H1 (cell line): Measurements from ENCODE around the gene DPYD. TPM values are rescaled to one million over a fixed set of nuclear protein-coding genes. Genes with fewer than 3 reads are reported as not detected.

Experiments used
- CTCF ChIA-PET: fragments of 300-600 bp; sonication (Branson Sonifier 250); formaldehyde crosslinking; loops from one replicate; lab custom pipeline; 2021; ENCODE audit not compliant: partially characterized antibody; lab: Charles Lee
- POLR2A ChIA-PET: fragments of 300-600 bp; sonication (Branson Sonifier 250); formaldehyde crosslinking; loops from one replicate; lab custom pipeline; 2021; ENCODE audit warnings: inconsistent platforms; ENCODE audit not compliant: partially characterized antibody; lab: Charles Lee
- DNase-seq, 2 experiments: peaks; one replicate each; pipeline versions ENCODE4 v3.0.0 to v3.0.0-alpha.2; 2010 to 2022; ENCODE audit warnings: low spot score in 2 of 2, low read depth in 1 of 2, mixed read lengths in 1 of 2
- FAIRE-seq: peaks from 2 replicates; lab custom pipeline; 2011; peaks lifted over from hg19 to GRCh38; lab: Jason Lieb, UNC
- H2AFZ ChIP-seq: 2 replicates; pipeline ENCODE4 v1.8.1; 2012; ENCODE audit warnings: low read length, inconsistent platforms
- H2AK5ac ChIP-seq: 2 replicates; pipeline ENCODE4 v1.6.1; 2013; ENCODE audit warnings: low read depth, low read length
- H2BK120ac ChIP-seq: replicated peaks from 2 replicates; pipeline ENCODE3; 2013; ENCODE audit warnings: low read depth, low read length, inconsistent platforms
- H2BK12ac ChIP-seq: 2 replicates; pipeline ENCODE4 v1.6.1; 2013; ENCODE audit warnings: low read depth, low read length
- H2BK15ac ChIP-seq: 2 replicates; pipeline ENCODE4 v1.6.1; 2013; ENCODE audit warnings: low read length
- H2BK20ac ChIP-seq: 2 replicates; pipeline ENCODE4 v1.6.1; 2013; ENCODE audit warnings: low read length
- H2BK5ac ChIP-seq: 2 replicates; pipeline ENCODE4 v1.6.1; 2013; ENCODE audit warnings: low read depth, low read length
- H3K14ac ChIP-seq: 2 replicates; pipeline ENCODE4 v1.6.1; 2013; ENCODE audit warnings: inconsistent platforms; ENCODE audit not compliant: insufficient read length
- H3K18ac ChIP-seq: 2 replicates; pipeline ENCODE4 v1.6.1; 2013; ENCODE audit warnings: low read length; ENCODE audit errors: extremely low read depth
- H3K23ac ChIP-seq: 2 replicates; pipeline ENCODE4 v1.6.1; 2013; ENCODE audit warnings: inconsistent platforms; ENCODE audit not compliant: insufficient read length
- H3K23me2 ChIP-seq: 2 replicates; pipeline ENCODE4 v1.6.1; 2013; ENCODE audit warnings: low read depth, low read length
- H3K27ac ChIP-seq: 2 replicates; pipeline ENCODE4 v1.6.1; 2011; ENCODE audit warnings: low read depth, low read length, inconsistent platforms
- H3K27me3 ChIP-seq, 4 experiments: replicated peaks in 1 of 4; 1 replicate in 1 of 4; 2 replicates in 3 of 4; pipeline versions ENCODE4 v1.6.1 to v1.8.1; 2011 to 2013; ENCODE audit warnings: low read length in 3 of 4, mild to moderate bottlenecking in 3 of 4, inconsistent platforms in 2 of 4, mixed read lengths in 2 of 4, moderate library complexity in 1 of 4; ENCODE audit not compliant: control insufficient read depth in 3 of 4, insufficient read depth in 3 of 4; ENCODE audit errors: extremely low read depth in 1 of 4
- H3K36me3 ChIP-seq, 4 experiments: 2 replicates each; pipeline versions ENCODE4 v1.6.1 to v1.8.1; 2011 to 2013; ENCODE audit warnings: mild to moderate bottlenecking in 4 of 4, low read length in 3 of 4, moderate library complexity in 2 of 4, control low read depth in 1 of 4, inconsistent platforms in 1 of 4; ENCODE audit not compliant: insufficient read depth in 4 of 4, control insufficient read depth in 2 of 4
- H3K4ac ChIP-seq: replicated peaks from 2 replicates; pipeline ENCODE3; 2013; ENCODE audit warnings: low read length, low read depth, mixed read lengths, inconsistent platforms; ENCODE audit not compliant: insufficient read length
- H3K4me1 ChIP-seq, 4 experiments: replicated peaks in 1 of 4; 1 replicate in 1 of 4; 2 replicates in 3 of 4; pipeline versions ENCODE4 v1.6.1 to v1.8.1; 2011 to 2013; ENCODE audit warnings: low read length in 3 of 4, inconsistent platforms in 2 of 4, mixed read lengths in 1 of 4; ENCODE audit not compliant: insufficient read depth in 4 of 4, control insufficient read depth in 3 of 4
- H3K4me2 ChIP-seq, 2 experiments: 2 replicates each; pipeline versions ENCODE4 v1.6.1 to v1.8.1; 2011 to 2013; ENCODE audit warnings: low read depth in 2 of 2, low read length in 2 of 2, control low read depth in 1 of 2, inconsistent platforms in 1 of 2, mild to moderate bottlenecking in 1 of 2; ENCODE audit not compliant: insufficient read depth in 1 of 2
- H3K4me3 ChIP-seq, 4 experiments: fragments of 200-600, 300-600 bp in 1 of 4; sonication (generic), shearing (Covaris generic), sonication (Bioruptor Twin) in 1 of 4; 2 replicates each; pipeline versions ENCODE4 v1.5.1 to v1.8.1; 2011 to 2016; ENCODE audit warnings: low read length in 4 of 4, low read depth in 3 of 4, control low read depth in 2 of 4, inconsistent platforms in 2 of 4, mild to moderate bottlenecking in 2 of 4, mixed read lengths in 1 of 4, moderate library complexity in 1 of 4; ENCODE audit not compliant: insufficient read depth in 2 of 4; ENCODE audit errors: extremely low read depth in 1 of 4
- H3K56ac ChIP-seq: replicated peaks from 2 replicates; pipeline ENCODE3; 2013; ENCODE audit warnings: low read depth, mild to moderate bottlenecking, mixed read lengths, low read length, inconsistent platforms; ENCODE audit not compliant: insufficient read length
- H3K79me1 ChIP-seq: 2 replicates; pipeline ENCODE4 v1.6.1; 2013; ENCODE audit warnings: low read depth, low read length, control low read depth
- H3K79me2 ChIP-seq, 2 experiments: 2 replicates each; pipeline versions ENCODE4 v1.6.1 to v1.8.1; 2012 to 2013; ENCODE audit warnings: low read length in 2 of 2, mild to moderate bottlenecking in 2 of 2, inconsistent platforms in 1 of 2; ENCODE audit not compliant: insufficient read depth in 2 of 2, control insufficient read depth in 1 of 2
- H3K9ac ChIP-seq, 4 experiments: replicated peaks in 1 of 4; 1 replicate in 1 of 4; 2 replicates in 3 of 4; pipeline versions ENCODE4 v1.6.1 to v1.8.1; 2011 to 2013; ENCODE audit warnings: low read depth in 3 of 4, low read length in 3 of 4, control low read depth in 2 of 4, mild to moderate bottlenecking in 2 of 4, moderate library complexity in 2 of 4, inconsistent platforms in 1 of 4; ENCODE audit errors: extremely low read depth in 1 of 4
- H3K9me3 ChIP-seq, 2 experiments: 2 replicates each; pipeline versions ENCODE4 v1.6.1 to v1.8.1; 2012 to 2013; ENCODE audit warnings: mild to moderate bottlenecking in 2 of 2, moderate library complexity in 2 of 2, control low read depth in 1 of 2, inconsistent platforms in 1 of 2, low read depth in 1 of 2, low read length in 1 of 2, mixed read lengths in 1 of 2; ENCODE audit not compliant: insufficient read depth in 2 of 2
- H4K20me1 ChIP-seq, 2 experiments: replicated peaks in 1 of 2; 2 replicates each; pipeline versions ENCODE3 to v1.8.1; 2011 to 2013; ENCODE audit warnings: inconsistent platforms in 2 of 2, low read length in 2 of 2, mild to moderate bottlenecking in 1 of 2; ENCODE audit not compliant: insufficient read depth in 2 of 2, control insufficient read depth in 1 of 2
- H4K5ac ChIP-seq: 2 replicates; pipeline ENCODE4 v1.6.1; 2013; ENCODE audit warnings: low read length, low read depth, mixed read lengths, inconsistent platforms; ENCODE audit not compliant: insufficient read length
- H4K8ac ChIP-seq: 2 replicates; pipeline ENCODE4 v1.8.0; 2013; ENCODE audit warnings: mild to moderate bottlenecking, moderate library complexity, low read length, inconsistent platforms; ENCODE audit not compliant: insufficient read depth; ENCODE audit errors: extremely low read depth
- H4K91ac ChIP-seq: replicated peaks from 2 replicates; pipeline ENCODE3; 2013; ENCODE audit warnings: low read length, mixed read lengths, inconsistent platforms; ENCODE audit not compliant: insufficient read length
- SAP30 ChIP-seq: fragments of 300-600 bp; sonication (generic); IDR thresholded peaks from 2 replicates; pipeline ENCODE4 v1.7.1; 2012; ENCODE audit warnings: low read length, moderate library complexity, mild to moderate bottlenecking, inconsistent platforms; ENCODE audit not compliant: insufficient read depth, insufficient replicate concordance
- TBP ChIP-seq: IDR thresholded peaks from 2 replicates; pipeline ENCODE4 v1.6.1; 2011; ENCODE audit warnings: low read depth, low read length, improper control_type of control experiment
- WGBS, 2 experiments: shearing (Covaris generic) in 1 of 2; methylation state at CpG; one replicate each; pipeline versions ENCODE4 v1.1.6 to v1.1.7; 2013 to 2015; ENCODE audit warnings: low lambda C conversion rate in 2 of 2, mixed read lengths in 2 of 2, inconsistent platforms in 1 of 2, low coverage in 1 of 2, missing lambda C conversion rate in 1 of 2; ENCODE audit not compliant: insufficient replicate concordance in 2 of 2, insufficient coverage in 1 of 2, insufficient read length in 1 of 2; ENCODE audit errors: extremely low coverage in 1 of 2, missing lambda C conversion rate in 1 of 2; 5-methylcytosine and 5-hydroxymethylcytosine counted together
- polyA plus RNA-seq, 7 experiments: library from polyadenylated mRNA; depleted of rRNA in 3 of 7; stranded (reverse) in 5 of 7; unstranded in 2 of 7; fragments of >200 nt in 5 of 7; fragments of 200-250 nt in 2 of 7; gene quantifications; 1 replicate in 5 of 7; 2 replicates in 1 of 7; 4 replicates in 1 of 7; pipeline versions ENCODE4 v1.2.1 to v1.2.3, GENCODE V29; 2011 to 2013; ENCODE audit warnings: missing spikeins in 2 of 7, mixed read lengths in 2 of 7
- total RNA-seq: library from RNA; stranded (reverse); fragmentation: NEBNext Ultra II Directional; extraction: Animal tissue kit (Norgen Biotek cat#: 25700); gene quantifications from 2 replicates; pipeline ENCODE4 v1.2.1, GENCODE V29; 2021

The DPYD gene
- total and polyA plus RNA-seq, 2 of the 8 experiments (the other 6 are each of a cell fraction or from before 2014, with no cell fraction given): 0.29 to 0.73 TPM

DNA sequence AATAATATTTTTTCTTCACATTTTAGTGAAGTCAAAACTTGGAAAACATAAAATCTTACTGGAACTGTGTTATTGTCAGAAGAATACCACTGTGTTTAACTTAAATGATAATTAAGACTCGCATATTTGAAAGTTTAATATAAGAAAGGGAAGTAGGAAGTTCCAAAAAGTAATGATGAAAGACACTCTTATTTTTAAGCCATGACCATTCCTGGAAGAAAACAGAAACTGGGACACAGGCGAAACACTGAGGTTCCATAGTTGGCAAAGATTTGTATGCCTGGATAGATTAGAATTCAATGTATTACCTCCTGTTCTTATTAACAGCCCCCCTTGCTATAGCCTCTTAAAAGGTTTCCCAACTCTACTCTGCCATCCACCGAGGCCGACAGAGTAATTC, 271.2 kb downstream of the DPYD start:
- Histone ChIP-seq H3K14ac (no peak overlapping the region), H2BK12ac (no peak overlapping the region), H3K9me3 (no peaks in the 10 kb centered on the region), H2BK20ac (no peak overlapping the region), H3K79me2 (no peaks in the 10 kb centered on the region), H2BK120ac (no peak overlapping the region), H3K4me1 (peaks cover 0 to 3% (median 0%) of the 10 kb centered on the region in 4 experiments; a peak in 1 of 7 replicates), H3K23ac (no peak overlapping the region), H4K8ac (no peak overlapping the region), H3K4me2 (no peak overlapping the region), H4K20me1 (no peaks in the 10 kb centered on the region), H3K18ac (no peak overlapping the region), H3K27me3 (no peaks in the 10 kb centered on the region), H3K27ac (no peak overlapping the region), H2AK5ac (no peak overlapping the region), H3K9ac (no peak overlapping the region), H4K91ac (no peak overlapping the region), H2AFZ (peak overlapping the region; percentile 36; the same call in 1 of the 2 replicates), H3K23me2 (no peaks in the 10 kb centered on the region), H3K4ac (no peak overlapping the region), H2BK15ac (no peak overlapping the region), H2BK5ac (no peak overlapping the region), H3K56ac (no peak overlapping the region)
- ChIA-PET POLR2A (no interaction called here), CTCF (interaction anchor here (0.6 to 2.7 kb wide), 2 partner anchors 15 to 124 kb away, joined by 3 to 7 read pairs; no protein-coding TSS in a partner anchor)
- 82% methylated on average over 4 of the region's 4 CpGs; no CpG with 5 or more reads in 1 of the 2 experiments for WGBS, 2 experiments
- no peak for DNase-seq
- FAIRE-seq: no peak
- TF ChIP-seq TBP (no peak), SAP30 (no peak)
- TF ChIP-seq, all 59 proteins: peak for 0
- H3K4me3 ChIP-seq: no peak overlapping the region
- no peaks in the 10 kb centered on the region for H3K36me3 ChIP-seq
- no peaks in the 10 kb centered on the region for H3K79me1 ChIP-seq
- no peak overlapping the region for H4K5ac ChIP-seq
